Measurements from ENCODE around the gene ZNF438. TPM values are rescaled to one million over a fixed set of nuclear protein-coding genes. Genes with fewer than 3 reads are reported as not detected.
A peak's percentile ranks its signal among the peaks of the same experiment; 100 is the strongest.

The ZNF438 gene
- total and polyA plus RNA-seq, 2 donors, result 9.0 to 10.2 TPM

- Histone ChIP-seq H3K27me3 (ENCODE audit: control insufficient read depth in 2 of 2, insufficient read depth in 1 of 2, low read length in 1 of 2) (no peaks in the 10 kb centered on the region), H3K36me3 (ENCODE audit: control insufficient read depth in 2 of 2, insufficient read depth in 2 of 2, low read length in 1 of 2) (no peaks in the 10 kb centered on the region), H3K27ac (ENCODE audit: low read depth in 1 of 2, low read length in 1 of 2) (no peak overlapping the region), H3K9me3 (ENCODE audit: control insufficient read depth in 2 of 2, insufficient read depth in 1 of 2, low read length in 1 of 2) (no peaks in the 10 kb centered on the region), H3K4me3 (ENCODE audit: low read length in 2 of 2) (no peak overlapping the region), H3K4me1 (ENCODE audit: control insufficient read depth in 2 of 2, insufficient read depth in 2 of 2, low read length in 2 of 2) (peaks cover 10 to 11% of the 10 kb centered on the region in 2 donors)
- 97% methylated on average over 2 of the region's 2 CpGs for WGBS
- DNase-seq (ENCODE audit: low read depth in 6 of 9, low spot score in 9 of 9), result no peak
Observed at GRCh38 chr10:31010062-31010461, 21.6 kb downstream of the ZNF438 start.

GRCh38 chr10:31005895-31006294 is 25.8 kb downstream of the ZNF438 start:
- no peak for DNase-seq (ENCODE audit: low read depth in 6 of 9, low spot score in 9 of 9)
- Histone ChIP-seq H3K4me3 (ENCODE audit: low read length in 2 of 2) (no peak overlapping the region), H3K36me3 (ENCODE audit: control insufficient read depth in 2 of 2, insufficient read depth in 2 of 2, low read length in 1 of 2) (no peaks in the 10 kb centered on the region), H3K9me3 (ENCODE audit: control insufficient read depth in 2 of 2, insufficient read depth in 1 of 2, low read length in 1 of 2) (no peaks in the 10 kb centered on the region), H3K27me3 (ENCODE audit: control insufficient read depth in 2 of 2, insufficient read depth in 1 of 2, low read length in 1 of 2) (no peaks in the 10 kb centered on the region), H3K4me1 (ENCODE audit: control insufficient read depth in 2 of 2, insufficient read depth in 2 of 2, low read length in 2 of 2) (peaks cover 10 to 11% of the 10 kb centered on the region in 2 donors), H3K27ac (ENCODE audit: low read depth in 1 of 2, low read length in 1 of 2) (no peak overlapping the region)
- WGBS, result 100% methylated on average over 1 of the region's 1 CpG

- H3K36me3 ChIP-seq (ENCODE audit: control insufficient read depth in 2 of 2, insufficient read depth in 2 of 2, low read length in 1 of 2), result no peaks in the 10 kb centered on the region
- no peak for DNase-seq (ENCODE audit: low read depth in 6 of 9, low spot score in 9 of 9)
- no peak overlapping the region for H3K4me3 ChIP-seq (ENCODE audit: low read length in 2 of 2)
- no peak overlapping the region for H3K27ac ChIP-seq (ENCODE audit: low read depth in 1 of 2, low read length in 1 of 2)
- peaks cover 10 to 11% of the 10 kb centered on the region in 2 donors for H3K4me1 ChIP-seq (ENCODE audit: control insufficient read depth in 2 of 2, insufficient read depth in 2 of 2, low read length in 2 of 2)
- no peaks in the 10 kb centered on the region for H3K9me3 ChIP-seq (ENCODE audit: control insufficient read depth in 2 of 2, insufficient read depth in 1 of 2, low read length in 1 of 2)
- H3K27me3 ChIP-seq (ENCODE audit: control insufficient read depth in 2 of 2, insufficient read depth in 1 of 2, low read length in 1 of 2), result no peaks in the 10 kb centered on the region
- WGBS, result 89% methylated on average over 3 of the region's 3 CpGs
Observed at GRCh38 chr10:31004611-31005193, 27.0 kb downstream of the ZNF438 start.

DNA sequence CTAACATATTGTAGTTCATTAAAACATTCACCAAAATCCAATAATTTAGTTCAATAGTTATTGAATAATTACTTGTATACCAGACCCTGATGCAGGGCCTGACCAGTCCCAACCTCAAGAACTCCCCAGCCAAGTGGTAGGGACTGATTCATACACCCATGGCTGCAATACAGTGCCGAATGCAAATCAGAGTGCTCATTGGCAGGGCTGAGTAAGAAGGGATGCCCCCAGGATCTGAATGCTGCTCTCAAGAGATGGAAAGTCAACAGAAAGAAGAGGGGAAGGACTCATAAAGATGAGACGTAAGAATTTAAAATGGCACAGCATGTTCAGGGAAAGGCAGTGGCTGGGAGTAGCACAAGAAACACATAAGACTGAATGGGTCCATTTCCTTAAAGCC is 29.9 kb downstream of the ZNF438 start:
- H3K9me3 ChIP-seq (ENCODE audit: control insufficient read depth in 2 of 2, insufficient read depth in 1 of 2, low read length in 1 of 2), result no peaks in the 10 kb centered on the region
- 98% methylated on average over 2 of the region's 2 CpGs for WGBS
- H3K4me1 ChIP-seq (ENCODE audit: control insufficient read depth in 2 of 2, insufficient read depth in 2 of 2, low read length in 2 of 2), result peaks cover 6 to 8% of the 10 kb centered on the region in 2 donors
- H3K27ac ChIP-seq (ENCODE audit: low read depth in 1 of 2, low read length in 1 of 2), result no peak overlapping the region
- no peaks in the 10 kb centered on the region for H3K27me3 ChIP-seq (ENCODE audit: control insufficient read depth in 2 of 2, insufficient read depth in 1 of 2, low read length in 1 of 2)
- DNase-seq (ENCODE audit: low read depth in 6 of 9, low spot score in 9 of 9), result no peak
- no peak overlapping the region for H3K4me3 ChIP-seq (ENCODE audit: low read length in 2 of 2)
- no peaks in the 10 kb centered on the region for H3K36me3 ChIP-seq (ENCODE audit: control insufficient read depth in 2 of 2, insufficient read depth in 2 of 2, low read length in 1 of 2)

DNA sequence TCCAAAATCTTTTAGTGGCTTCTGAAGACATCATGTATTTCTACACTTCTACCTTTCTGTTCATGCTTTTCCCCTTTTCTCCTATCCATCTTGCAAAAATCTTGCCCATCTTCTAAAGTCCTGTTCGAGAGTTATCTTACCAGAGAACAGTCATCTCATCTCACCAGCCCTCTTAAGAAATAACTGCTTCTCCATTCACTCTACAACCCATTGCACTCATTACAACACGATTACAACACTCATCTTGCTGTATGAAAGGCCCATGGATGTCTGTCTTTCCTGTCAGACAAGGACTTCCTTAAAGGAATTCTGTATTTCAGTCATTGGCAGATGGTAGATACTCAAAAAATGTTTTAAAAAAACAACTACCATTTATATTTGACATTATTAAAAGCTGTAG is 30.8 kb downstream of the ZNF438 start:
- Histone ChIP-seq H3K9me3 (ENCODE audit: control insufficient read depth in 2 of 2, insufficient read depth in 1 of 2, low read length in 1 of 2) (no peaks in the 10 kb centered on the region), H3K27me3 (ENCODE audit: control insufficient read depth in 2 of 2, insufficient read depth in 1 of 2, low read length in 1 of 2) (no peaks in the 10 kb centered on the region), H3K4me3 (ENCODE audit: low read length in 2 of 2) (no peak overlapping the region), H3K4me1 (ENCODE audit: control insufficient read depth in 2 of 2, insufficient read depth in 2 of 2, low read length in 2 of 2) (no peaks in the 10 kb centered on the region), H3K27ac (ENCODE audit: low read depth in 1 of 2, low read length in 1 of 2) (no peak overlapping the region), H3K36me3 (ENCODE audit: control insufficient read depth in 2 of 2, insufficient read depth in 2 of 2, low read length in 1 of 2) (no peaks in the 10 kb centered on the region)
- WGBS, result 98% methylated on average over 2 of the region's 2 CpGs
- DNase-seq (ENCODE audit: low read depth in 6 of 9, low spot score in 9 of 9), result no peak

DNA sequence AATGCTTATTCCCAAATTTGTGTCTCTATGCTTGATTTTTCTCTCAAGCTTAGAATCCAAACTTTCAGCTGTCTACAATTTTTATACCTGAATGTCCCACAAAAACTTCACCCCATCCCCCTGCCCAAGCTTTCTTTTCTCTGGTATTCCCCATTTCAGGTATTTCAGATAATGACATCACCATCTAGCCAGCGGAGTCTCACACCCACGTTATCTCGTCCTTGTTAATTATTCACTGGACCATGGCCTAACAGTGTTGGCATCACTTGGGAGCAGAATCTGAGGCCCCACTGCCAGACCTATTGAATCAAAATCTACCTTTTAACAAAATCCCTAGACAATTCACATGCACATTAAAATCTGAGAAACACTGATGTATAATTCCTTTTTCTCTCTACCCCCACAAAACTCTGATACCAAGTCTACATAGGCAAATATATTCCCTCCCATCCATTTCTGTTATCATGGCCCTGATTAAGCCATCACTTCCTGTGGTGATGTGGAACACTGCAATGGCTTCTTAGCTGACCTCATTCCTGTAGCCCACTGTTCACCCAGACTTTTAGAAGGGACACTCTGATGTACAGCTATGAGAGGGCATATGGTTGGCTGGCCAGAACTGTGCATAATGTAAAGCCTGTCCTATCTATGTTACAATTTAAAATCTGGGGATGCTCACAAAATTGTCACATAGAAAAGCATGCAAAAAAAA is 31.4 kb downstream of the ZNF438 start:
- no peaks in the 10 kb centered on the region for H3K36me3 ChIP-seq (ENCODE audit: control insufficient read depth in 2 of 2, insufficient read depth in 2 of 2, low read length in 1 of 2)
- H3K9me3 ChIP-seq (ENCODE audit: control insufficient read depth in 2 of 2, insufficient read depth in 1 of 2, low read length in 1 of 2), result no peaks in the 10 kb centered on the region
- no peak overlapping the region for H3K4me3 ChIP-seq (ENCODE audit: low read length in 2 of 2)
- H3K4me1 ChIP-seq (ENCODE audit: control insufficient read depth in 2 of 2, insufficient read depth in 2 of 2, low read length in 2 of 2), result no peaks in the 10 kb centered on the region
- H3K27me3 ChIP-seq (ENCODE audit: control insufficient read depth in 2 of 2, insufficient read depth in 1 of 2, low read length in 1 of 2), result no peaks in the 10 kb centered on the region
- H3K27ac ChIP-seq (ENCODE audit: low read depth in 1 of 2, low read length in 1 of 2), result no peak overlapping the region
- no peak for DNase-seq (ENCODE audit: low read depth in 6 of 9, low spot score in 9 of 9)
- WGBS, result 96% methylated on average over 3 of the region's 3 CpGs

DNA sequence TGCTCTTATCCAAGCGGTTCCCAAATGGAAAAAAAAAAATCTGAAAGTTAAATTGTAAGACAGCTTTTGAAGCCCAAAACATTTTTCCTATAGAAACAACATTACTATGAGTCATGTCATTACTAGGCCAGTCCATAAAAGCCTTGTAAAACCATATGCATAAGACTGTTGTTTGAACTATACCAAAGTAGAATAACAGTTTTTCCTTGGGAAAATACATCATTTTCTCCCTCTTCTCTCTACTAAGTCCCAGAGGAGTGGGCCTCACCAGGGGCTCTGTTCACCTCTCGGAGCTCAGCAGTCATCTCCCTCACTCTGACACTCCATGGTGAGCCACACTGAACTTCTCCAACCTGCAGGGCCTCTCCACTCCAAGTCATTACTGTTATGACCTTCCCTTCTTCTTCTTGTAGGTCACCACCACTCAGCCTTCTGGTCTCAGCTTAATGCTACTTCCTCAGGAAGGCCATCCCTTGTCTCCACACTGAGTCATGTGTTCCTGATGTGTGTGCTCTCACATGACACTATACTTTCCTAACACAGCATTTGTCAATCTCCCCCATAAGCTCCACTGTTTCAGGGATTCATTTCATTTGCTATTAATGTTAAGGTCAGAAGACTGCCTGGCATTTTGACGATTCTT is 32.5 kb downstream of the ZNF438 start:
- no peaks in the 10 kb centered on the region for H3K27me3 ChIP-seq (ENCODE audit: control insufficient read depth in 2 of 2, insufficient read depth in 1 of 2, low read length in 1 of 2)
- H3K4me1 ChIP-seq (ENCODE audit: control insufficient read depth in 2 of 2, insufficient read depth in 2 of 2, low read length in 2 of 2), result no peaks in the 10 kb centered on the region
- H3K36me3 ChIP-seq (ENCODE audit: control insufficient read depth in 2 of 2, insufficient read depth in 2 of 2, low read length in 1 of 2), result no peaks in the 10 kb centered on the region
- WGBS, result 94% methylated on average over 3 of the region's 3 CpGs
- no peak overlapping the region for H3K4me3 ChIP-seq (ENCODE audit: low read length in 2 of 2)
- DNase-seq (ENCODE audit: low read depth in 6 of 9, low spot score in 9 of 9), result no peak
- H3K9me3 ChIP-seq (ENCODE audit: control insufficient read depth in 2 of 2, insufficient read depth in 1 of 2, low read length in 1 of 2), result peaks cover 0 to 7% of the 10 kb centered on the region in 2 donors
- peak overlapping the region in 1 of 2 donors; percentile 1 for H3K27ac ChIP-seq (ENCODE audit: low read depth in 1 of 2, low read length in 1 of 2)

DNA sequence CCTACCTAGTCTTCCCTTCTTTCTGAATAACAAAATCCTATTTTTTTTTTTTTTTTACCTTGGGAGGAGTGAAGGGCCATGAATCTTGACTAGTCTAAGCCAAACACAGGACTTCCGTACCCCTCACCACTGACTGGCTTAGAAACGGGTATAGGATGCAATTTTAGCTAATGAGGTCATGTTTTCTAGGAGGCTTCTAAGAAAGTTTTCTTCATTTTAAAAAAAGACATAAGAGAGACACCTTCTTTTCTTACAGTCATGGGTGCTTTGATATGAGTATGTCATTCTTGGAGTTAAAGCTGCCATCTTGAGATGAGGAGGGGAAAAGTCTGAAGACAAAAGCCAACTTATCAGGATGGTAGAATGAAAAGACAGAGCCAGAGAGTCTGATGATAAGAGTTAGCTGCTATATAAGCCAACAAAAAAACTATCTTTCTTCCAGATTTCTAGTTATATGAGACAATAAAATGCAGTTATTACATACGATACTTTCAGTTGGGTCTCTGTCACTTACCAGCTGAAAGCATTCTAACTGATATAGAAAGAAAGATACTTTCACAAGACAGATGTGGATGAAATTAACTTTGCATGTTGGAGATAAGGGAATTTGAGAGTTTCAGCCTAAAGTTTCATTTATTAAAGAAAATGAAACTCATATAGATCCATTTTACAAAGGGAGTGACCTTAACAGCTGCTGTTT is 34.0 kb downstream of the ZNF438 start:
- Histone ChIP-seq H3K4me1 (ENCODE audit: control insufficient read depth in 2 of 2, insufficient read depth in 2 of 2, low read length in 2 of 2) (no peaks in the 10 kb centered on the region), H3K27me3 (ENCODE audit: control insufficient read depth in 2 of 2, insufficient read depth in 1 of 2, low read length in 1 of 2) (no peaks in the 10 kb centered on the region), H3K4me3 (ENCODE audit: low read length in 2 of 2) (no peak overlapping the region), H3K36me3 (ENCODE audit: control insufficient read depth in 2 of 2, insufficient read depth in 2 of 2, low read length in 1 of 2) (no peaks in the 10 kb centered on the region), H3K27ac (ENCODE audit: low read depth in 1 of 2, low read length in 1 of 2) (no peak overlapping the region), H3K9me3 (ENCODE audit: control insufficient read depth in 2 of 2, insufficient read depth in 1 of 2, low read length in 1 of 2) (peaks cover 0 to 14% of the 10 kb centered on the region in 2 donors)
- DNase-seq (ENCODE audit: low read depth in 6 of 9, low spot score in 9 of 9), result no peak
- 97% methylated on average over 3 of the region's 3 CpGs for WGBS

GRCh38 chr10:30996481-30997005 is 35.1 kb downstream of the ZNF438 start:
- Histone ChIP-seq H3K9me3 (ENCODE audit: control insufficient read depth in 2 of 2, insufficient read depth in 1 of 2, low read length in 1 of 2) (peaks cover 0 to 14% of the 10 kb centered on the region in 2 donors), H3K27ac (ENCODE audit: low read depth in 1 of 2, low read length in 1 of 2) (no peak overlapping the region), H3K4me1 (ENCODE audit: control insufficient read depth in 2 of 2, insufficient read depth in 2 of 2, low read length in 2 of 2) (no peaks in the 10 kb centered on the region), H3K36me3 (ENCODE audit: control insufficient read depth in 2 of 2, insufficient read depth in 2 of 2, low read length in 1 of 2) (no peaks in the 10 kb centered on the region), H3K27me3 (ENCODE audit: control insufficient read depth in 2 of 2, insufficient read depth in 1 of 2, low read length in 1 of 2) (no peaks in the 10 kb centered on the region), H3K4me3 (ENCODE audit: low read length in 2 of 2) (no peak overlapping the region)
- DNase-seq (ENCODE audit: low read depth in 6 of 9, low spot score in 9 of 9), result no peak
